ENCODE results near the gene TREH. TPM values are rescaled to one million over a fixed set of nuclear protein-coding genes. Genes with fewer than 3 reads are reported as not detected.

TREH gene
- total and polyA plus RNA-seq, 2 of the 8 experiments (the other 6 are each of a cell fraction or from before 2014, with no cell fraction given): 0.03 TPM; not detected in 1

- Histone ChIP-seq H2AK5ac (ENCODE audit: low read depth, low read length) (peak overlapping the region; percentile 68; the same call in 1 of the 2 replicates), H2BK12ac (ENCODE audit: low read depth, low read length) (no peak overlapping the region), H3K4me2 (ENCODE audit: insufficient read depth in 1 of 2, low read depth in 2 of 2, low read length in 2 of 2) (peak overlapping the region in 1 of 2 experiments; percentile 80; a peak in 1 of 4 replicates), H3K27me3 (replicated peaks in 1 of 4; ENCODE audit: control insufficient read depth in 3 of 4, extremely low read depth in 1 of 4, insufficient read depth in 3 of 4, low read length in 3 of 4) (no peaks in the 10 kb centered on the region), H3K27ac (ENCODE audit: low read depth, low read length) (no peak overlapping the region), H3K18ac (ENCODE audit: extremely low read depth, low read length) (0 out of 2 replicates have a peak overlapping the region, but pooled peaks have one; percentile 75), H2AFZ (ENCODE audit: low read length) (no peak overlapping the region), H3K9ac (replicated peaks in 1 of 4; ENCODE audit: extremely low read depth in 1 of 4, low read depth in 3 of 4, low read length in 3 of 4) (no peak overlapping the region), H3K9me3 (ENCODE audit: insufficient read depth in 2 of 2, low read depth in 1 of 2, low read length in 1 of 2) (no peaks in the 10 kb centered on the region), H4K5ac (ENCODE audit: insufficient read length, low read depth, low read length) (no peak overlapping the region), H3K4ac (replicated peaks; ENCODE audit: insufficient read length, low read depth, low read length) (no peak overlapping the region), H3K4me3 (ENCODE audit: extremely low read depth in 1 of 4, insufficient read depth in 2 of 4, low read depth in 3 of 4, low read length in 4 of 4) (no peak overlapping the region), H4K20me1 (replicated peaks in 1 of 2; ENCODE audit: control insufficient read depth in 1 of 2, insufficient read depth in 2 of 2, low read length in 2 of 2) (peaks cover 2 to 10% of the 10 kb centered on the region in 2 experiments), H3K23ac (ENCODE audit: insufficient read length) (no peak overlapping the region), H3K79me1 (ENCODE audit: low read depth, low read length) (peaks cover 4% of the 10 kb centered on the region; the same call in 1 of the 2 replicates), H4K8ac (ENCODE audit: extremely low read depth, insufficient read depth, low read length) (no peak overlapping the region), H3K36me3 (ENCODE audit: control insufficient read depth in 2 of 4, insufficient read depth in 4 of 4, low read length in 3 of 4) (peaks cover 6 to 50% (median 21%) of the 10 kb centered on the region in 4 experiments; a peak in 6 of 8 replicates), H3K4me1 (replicated peaks in 1 of 4; ENCODE audit: control insufficient read depth in 3 of 4, insufficient read depth in 4 of 4, low read length in 3 of 4) (peaks cover 16 to 23% (median 19%) of the 10 kb centered on the region in 4 experiments), H2BK15ac (ENCODE audit: low read length) (no peak overlapping the region), H3K14ac (ENCODE audit: insufficient read length) (no peak overlapping the region), H2BK20ac (ENCODE audit: low read length) (no peak overlapping the region; the same call in 1 of the 2 replicates), H2BK120ac (replicated peaks; ENCODE audit: low read depth, low read length) (no peak overlapping the region), H3K23me2 (ENCODE audit: low read depth, low read length) (peaks cover 6% of the 10 kb centered on the region; the same call in 1 of the 2 replicates), H2BK5ac (ENCODE audit: low read depth, low read length) (peak overlapping the region; percentile 9; the same call in 1 of the 2 replicates), H4K91ac (replicated peaks; ENCODE audit: insufficient read length, low read length) (no peak overlapping the region), H3K56ac (replicated peaks; ENCODE audit: insufficient read length, low read depth, low read length) (no peak overlapping the region), H3K79me2 (ENCODE audit: control insufficient read depth in 1 of 2, insufficient read depth in 2 of 2, low read length in 2 of 2) (no peaks in the 10 kb centered on the region)
- 88% methylated on average over 8 of the region's 8 CpGs; no CpG with 5 or more reads in 1 of the 2 experiments for WGBS, 2 experiments (ENCODE audit: extremely low coverage in 1 of 2, insufficient coverage in 1 of 2, insufficient read length in 1 of 2, insufficient replicate concordance in 2 of 2, low coverage in 1 of 2, low lambda C conversion rate in 2 of 2, missing lambda C conversion rate in 1 of 2)
- ChIA-PET POLR2A (ENCODE audit: partially characterized antibody) (interaction anchor here (0.6 to 25.8 kb wide), 7 partner anchors 9 to 353 kb away, joined by 3 to 574 read pairs (median 7); partner anchors contain the start of gene PHLDB1), CTCF (ENCODE audit: partially characterized antibody) (interaction anchor here (0.6 to 19.1 kb wide), 11 partner anchors 9 to 455 kb away, joined by 3 to 435 read pairs (median 8); partner anchors contain the start of genes PHLDB1 and TREH)
- DNase-seq (ENCODE audit: low read depth in 1 of 2, low spot score in 2 of 2) (no peak), FAIRE-seq (no peak)
- TF ChIP-seq RNF2 (IDR thresholded peaks at IDR 0.05; ENCODE audit: borderline replicate concordance, low read depth, low read length, missing control alignments, poor library complexity, severe bottlenecking) (no peak), CBX5 (IDR thresholded peaks at IDR 0.05; ENCODE audit: low read depth, low read length) (no peak), SP2 (IDR thresholded peaks at IDR 0.05; ENCODE audit: low read length) (no peak), USF2 (IDR thresholded peaks at IDR 0.05; ENCODE audit: low read length) (no peak), TAF1 (IDR thresholded peaks at IDR 0.05; ENCODE audit: low read depth, low read length) (no peak), KDM4A (IDR thresholded peaks at IDR 0.05; ENCODE audit: low read depth, low read length, severe bottlenecking) (no peak), RBBP5 (IDR thresholded peaks at IDR 0.05; ENCODE audit: borderline replicate concordance, low read depth, low read length) (no peak), YY1 (IDR thresholded peaks at IDR 0.05; ENCODE audit: low read depth, low read length) (no peak), TAF7 (optimal IDR thresholded peaks at IDR 0.05; ENCODE audit: borderline replicate concordance, low read depth, low read length) (no peak), GABPA (IDR thresholded peaks at IDR 0.05; ENCODE audit: borderline replicate concordance, insufficient read depth, low read length) (no peak)
Measured at GRCh38 chr11:118636569-118637290, 42.7 kb downstream of the TREH start.
